ENCODE measurements around the gene NMS.

NMS gene

DNA sequence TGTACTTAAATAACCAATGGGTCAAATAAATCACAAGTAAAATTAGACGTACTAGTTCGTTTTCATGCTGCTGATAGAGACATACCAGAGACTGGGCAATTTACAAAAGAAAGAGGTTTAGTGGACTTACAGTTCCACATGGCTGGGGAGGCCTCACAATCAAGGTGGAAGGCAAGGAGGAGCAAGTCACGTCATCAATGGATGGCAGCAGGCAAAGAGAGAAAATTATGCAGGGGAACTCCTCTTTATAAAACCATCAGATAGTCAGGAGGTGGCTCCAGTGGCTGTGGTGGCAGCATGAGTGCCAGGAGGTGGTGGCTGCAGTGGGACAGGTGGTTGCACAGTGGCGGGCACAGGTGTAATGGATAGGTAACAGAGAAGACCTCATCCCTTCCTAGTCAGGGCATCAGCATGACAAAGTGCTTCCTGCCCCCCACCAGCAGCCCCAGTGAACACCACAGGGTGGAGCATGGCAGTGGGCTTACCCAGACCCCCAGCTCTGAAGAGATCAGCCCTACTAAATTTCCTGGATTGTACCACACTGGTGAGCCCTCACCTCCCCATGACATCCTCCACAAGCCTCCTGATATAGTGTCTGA is 45.9 kb upstream of the NMS start:
- TF ChIP-seq EZH2 (IDR thresholded peaks at IDR 0.05; ENCODE audit: borderline replicate concordance, low read length): no peak
- TF ChIP-seq, protein P1, sequence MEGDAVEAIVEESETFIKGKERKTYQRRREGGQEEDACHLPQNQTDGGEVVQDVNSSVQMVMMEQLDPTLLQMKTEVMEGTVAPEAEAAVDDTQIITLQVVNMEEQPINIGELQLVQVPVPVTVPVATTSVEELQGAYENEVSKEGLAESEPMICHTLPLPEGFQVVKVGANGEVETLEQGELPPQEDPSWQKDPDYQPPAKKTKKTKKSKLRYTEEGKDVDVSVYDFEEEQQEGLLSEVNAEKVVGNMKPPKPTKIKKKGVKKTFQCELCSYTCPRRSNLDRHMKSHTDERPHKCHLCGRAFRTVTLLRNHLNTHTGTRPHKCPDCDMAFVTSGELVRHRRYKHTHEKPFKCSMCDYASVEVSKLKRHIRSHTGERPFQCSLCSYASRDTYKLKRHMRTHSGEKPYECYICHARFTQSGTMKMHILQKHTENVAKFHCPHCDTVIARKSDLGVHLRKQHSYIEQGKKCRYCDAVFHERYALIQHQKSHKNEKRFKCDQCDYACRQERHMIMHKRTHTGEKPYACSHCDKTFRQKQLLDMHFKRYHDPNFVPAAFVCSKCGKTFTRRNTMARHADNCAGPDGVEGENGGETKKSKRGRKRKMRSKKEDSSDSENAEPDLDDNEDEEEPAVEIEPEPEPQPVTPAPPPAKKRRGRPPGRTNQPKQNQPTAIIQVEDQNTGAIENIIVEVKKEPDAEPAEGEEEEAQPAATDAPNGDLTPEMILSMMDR (IDR thresholded peaks at IDR 0.05; ENCODE audit: low read length): no peak
- H3K27ac ChIP-seq (ENCODE audit: low read depth, low read length, poor library complexity, severe bottlenecking): no peak overlapping the region
- H3K27me3 ChIP-seq (ENCODE audit: insufficient read depth, low read length): peaks cover 4% of the 10 kb centered on the region; the same call in 1 of the 2 replicates
- no peaks in the 10 kb centered on the region for H3F3A ChIP-seq (ENCODE audit: insufficient read depth, low read length)
- no peak overlapping the region for H3K9ac ChIP-seq (ENCODE audit: low read length)
- no peaks in the 10 kb centered on the region for H3K4me1 ChIP-seq (ENCODE audit: insufficient read depth, low read length, severe bottlenecking)
- no peak overlapping the region for H2AFZ ChIP-seq (ENCODE audit: low read length)
- H3K36me3 ChIP-seq (ENCODE audit: insufficient read depth, low read length): no peaks in the 10 kb centered on the region
- H3K79me2 ChIP-seq (ENCODE audit: insufficient read depth, low read length): no peaks in the 10 kb centered on the region
- no peak overlapping the region for H3K4me2 ChIP-seq (ENCODE audit: low read length)
- H3K9me2 ChIP-seq (ENCODE audit: low read depth, low read length): no peaks in the 10 kb centered on the region
- no peaks in the 10 kb centered on the region for H3K9me3 ChIP-seq (ENCODE audit: low read length)
- H3K4me3 ChIP-seq (ENCODE audit: low read depth, low read length, poor library complexity, severe bottlenecking): no peak overlapping the region
- no peaks in the 10 kb centered on the region for H4K20me1 ChIP-seq (ENCODE audit: insufficient read depth, low read length)

DNA sequence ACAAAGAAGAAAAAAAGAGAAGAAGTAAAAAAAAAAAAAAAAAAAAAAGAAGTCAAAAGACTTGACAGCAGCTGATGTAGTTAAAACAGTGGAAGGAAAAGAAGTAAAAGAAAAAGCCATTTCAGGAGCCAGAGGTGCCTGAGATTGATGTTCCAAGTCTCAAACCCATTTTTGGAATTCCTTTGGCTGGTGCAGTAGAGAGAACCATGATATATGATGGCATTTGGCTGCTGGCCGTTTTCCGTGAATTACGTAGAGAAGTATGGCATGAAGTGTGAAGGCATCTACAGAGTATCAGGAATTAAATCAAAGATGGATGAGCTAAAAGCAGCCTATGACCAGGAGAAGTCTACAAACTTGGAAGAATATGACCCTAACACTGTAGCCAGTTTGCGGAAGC is 45.2 kb upstream of the NMS start:
- H3K27ac ChIP-seq (ENCODE audit: low read depth, low read length, poor library complexity, severe bottlenecking): no peak overlapping the region
- no peaks in the 10 kb centered on the region for H3F3A ChIP-seq (ENCODE audit: insufficient read depth, low read length)
- H2AFZ ChIP-seq (ENCODE audit: low read length): no peak overlapping the region
- peaks cover 4% of the 10 kb centered on the region; the same call in 1 of the 2 replicates for H3K27me3 ChIP-seq (ENCODE audit: insufficient read depth, low read length)
- H3K9me2 ChIP-seq (ENCODE audit: low read depth, low read length): no peaks in the 10 kb centered on the region
- H3K79me2 ChIP-seq (ENCODE audit: insufficient read depth, low read length): no peaks in the 10 kb centered on the region
- H4K20me1 ChIP-seq (ENCODE audit: insufficient read depth, low read length): no peaks in the 10 kb centered on the region
- H3K9ac ChIP-seq (ENCODE audit: low read length): no peak overlapping the region
- no peak overlapping the region for H3K4me2 ChIP-seq (ENCODE audit: low read length)
- no peak for TF ChIP-seq EZH2 (IDR thresholded peaks at IDR 0.05; ENCODE audit: borderline replicate concordance, low read length)
- TF ChIP-seq, protein P1 (IDR thresholded peaks at IDR 0.05; ENCODE audit: low read length): no peak
- no peaks in the 10 kb centered on the region for H3K36me3 ChIP-seq (ENCODE audit: insufficient read depth, low read length)
- H3K4me1 ChIP-seq (ENCODE audit: insufficient read depth, low read length, severe bottlenecking): no peaks in the 10 kb centered on the region
- no peak overlapping the region for H3K4me3 ChIP-seq (ENCODE audit: low read depth, low read length, poor library complexity, severe bottlenecking)
- H3K9me3 ChIP-seq (ENCODE audit: low read length): no peaks in the 10 kb centered on the region

DNA sequence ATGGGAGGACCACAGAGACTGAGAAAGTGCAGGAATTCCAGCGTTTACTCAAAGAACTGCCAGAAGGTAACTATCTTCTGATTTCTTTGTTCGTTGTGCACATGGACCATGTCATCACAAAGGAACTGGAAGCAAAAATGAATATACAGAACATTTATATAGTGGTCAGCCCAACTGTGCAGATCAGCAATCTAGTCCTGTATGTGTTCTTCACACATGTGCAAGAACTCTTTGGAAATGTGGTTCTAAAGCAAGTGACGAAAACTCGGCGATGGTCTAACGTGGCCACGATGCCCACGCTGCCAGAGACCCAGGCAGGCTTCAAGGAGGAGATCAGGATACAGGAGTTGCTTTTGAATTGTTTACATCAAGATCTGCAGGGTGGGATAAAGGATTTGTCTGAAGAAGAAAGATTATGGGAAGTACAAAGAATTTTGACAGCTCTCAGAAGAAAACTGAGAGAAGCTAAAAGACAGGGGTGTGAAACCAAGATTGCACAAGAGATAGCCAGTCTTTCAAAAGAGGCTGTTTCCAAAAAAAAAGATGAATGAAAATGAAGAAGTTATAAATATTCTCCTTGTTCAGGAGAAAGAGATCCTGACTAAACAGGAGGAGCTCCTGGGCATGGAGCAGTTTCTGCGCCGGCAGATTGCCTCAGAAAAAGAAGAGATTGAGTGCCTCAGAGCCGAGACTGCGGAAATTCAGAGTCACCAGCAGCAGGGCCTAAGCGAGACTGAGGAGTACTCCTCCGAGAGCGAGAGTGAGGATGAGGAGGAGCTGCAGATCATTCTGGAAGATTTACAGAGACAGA is 44.5 kb upstream of the NMS start:
- Histone ChIP-seq H3K27me3 (ENCODE audit: insufficient read depth, low read length) (peaks cover 4% of the 10 kb centered on the region; the same call in 1 of the 2 replicates), H3K4me3 (ENCODE audit: low read depth, low read length, poor library complexity, severe bottlenecking) (no peak overlapping the region), H4K20me1 (ENCODE audit: insufficient read depth, low read length) (no peaks in the 10 kb centered on the region), H3K27ac (ENCODE audit: low read depth, low read length, poor library complexity, severe bottlenecking) (no peak overlapping the region), H2AFZ (ENCODE audit: low read length) (no peak overlapping the region), H3F3A (ENCODE audit: insufficient read depth, low read length) (no peaks in the 10 kb centered on the region), H3K36me3 (ENCODE audit: insufficient read depth, low read length) (no peaks in the 10 kb centered on the region), H3K9ac (ENCODE audit: low read length) (no peak overlapping the region), H3K9me3 (ENCODE audit: low read length) (peaks cover 5% of the 10 kb centered on the region; the same call in 1 of the 2 replicates), H3K4me2 (ENCODE audit: low read length) (no peak overlapping the region), H3K4me1 (ENCODE audit: insufficient read depth, low read length, severe bottlenecking) (no peaks in the 10 kb centered on the region), H3K79me2 (ENCODE audit: insufficient read depth, low read length) (no peaks in the 10 kb centered on the region), H3K9me2 (ENCODE audit: low read depth, low read length) (no peaks in the 10 kb centered on the region)
- TF ChIP-seq EZH2 (IDR thresholded peaks at IDR 0.05; ENCODE audit: borderline replicate concordance, low read length): no peak
